Lung (tissue), 12 donors: ENCODE results near the gene VWF. TPM values are rescaled to one million over a fixed set of nuclear protein-coding genes. Genes with fewer than 3 reads are reported as not detected.

Experiments used
- ATAC-seq: fragments of 200-7000 bp; cut with Tn5 transposase; one replicate; pipeline ENCODE4 v1.9.1; 2020; ENCODE audit warnings: moderate number of reproducible peaks; ENCODE audit not compliant: insufficient read depth, low FRiP score
- DNase-seq, 3 donors: peaks; one replicate each; pipeline ENCODE4 v3.0.0-alpha.2; 2013 to 2017
- H3K27ac ChIP-seq, 2 donors: one replicate each; pipeline ENCODE4 v1.5.1; 2013; ENCODE audit warnings: mild to moderate bottlenecking in 2 of 2, moderate library complexity in 2 of 2, control low read depth in 1 of 2, inconsistent platforms in 1 of 2, low read depth in 1 of 2, low read length in 1 of 2
- H3K27me3 ChIP-seq, 3 donors: one replicate each; pipeline ENCODE4 v1.5.1; 2013; ENCODE audit warnings: low read length in 2 of 3; ENCODE audit not compliant: control insufficient read depth in 3 of 3, insufficient read depth in 3 of 3
- H3K36me3 ChIP-seq, 4 donors: one replicate each; pipeline ENCODE4 v1.5.1; 2013; ENCODE audit warnings: low read length in 4 of 4, mild to moderate bottlenecking in 1 of 4, moderate library complexity in 1 of 4; ENCODE audit not compliant: control insufficient read depth in 4 of 4, insufficient read depth in 4 of 4
- H3K4me1 ChIP-seq, 5 donors: one replicate each; pipeline ENCODE4 v1.5.1; 2013; ENCODE audit warnings: low read length in 5 of 5, mild to moderate bottlenecking in 2 of 5, moderate library complexity in 1 of 5; ENCODE audit not compliant: control insufficient read depth in 5 of 5, insufficient read depth in 5 of 5
- H3K4me3 ChIP-seq: one replicate; pipeline ENCODE4 v1.5.1; 2013; ENCODE audit warnings: mild to moderate bottlenecking, control low read depth, moderate library complexity
- H3K9ac ChIP-seq, 2 donors: one replicate each; pipeline ENCODE4 v1.5.1; 2013; ENCODE audit warnings: low read length in 2 of 2, control low read depth in 1 of 2; ENCODE audit not compliant: insufficient read depth in 1 of 2
- H3K9me3 ChIP-seq, 4 donors: one replicate each; pipeline ENCODE4 v1.5.1; 2013; ENCODE audit warnings: low read length in 3 of 4, mild to moderate bottlenecking in 1 of 4, moderate library complexity in 1 of 4; ENCODE audit not compliant: control insufficient read depth in 4 of 4, insufficient read depth in 3 of 4
- CTCF ChIP-seq: IDR thresholded peaks from 2 replicates; pipeline ENCODE4 v1.5.1; 2012; ENCODE audit warnings: mild to moderate bottlenecking; ENCODE audit errors: control extremely low read depth, extremely low read depth
- WGBS, 2 donors: extraction: QIAGEN DNeasy Blood & Tissue Kit; methylation state at CpG; one replicate each; pipeline ENCODE4 v1.1.7; 2013; 5-methylcytosine and 5-hydroxymethylcytosine counted together
- polyA plus RNA-seq, 2 donors: library from polyadenylated mRNA; stranded (reverse); fragments of 200-250 nt; gene quantifications; one replicate each; pipeline ENCODE4 v1.2.1, GENCODE V29; 2013
- total RNA-seq, 2 donors: library from RNA; depleted of rRNA in 1 of 2; stranded (reverse); fragments of >200 nt in 1 of 2; gene quantifications; one replicate each; pipeline ENCODE4 v1.2.1, GENCODE V29; 2014 to 2021
- donor health status: control.
- donor health status: control.
- donor health status: Bipolar disorder and iron deficiency.
- donor health status: healthy.
- donor health status: DM: yes; HTN: yes; CAD: no.

Gene VWF
- total and polyA plus RNA-seq, 4 donors = 65.6 to 285 (median 249) TPM

- Histone ChIP-seq H3K27me3 (peaks cover 0 to 3% (median 0%) of the 10 kb centered on the region in 3 donors), H3K4me3 (no peak overlapping the region), H3K9me3 (no peaks in the 10 kb centered on the region), H3K9ac (no peak overlapping the region), H3K27ac (no peak overlapping the region), H3K36me3 (peaks cover 0 to 11% (median 0%) of the 10 kb centered on the region in 4 donors), H3K4me1 (no peaks in the 10 kb centered on the region)
- 80 to 89% methylated on average over 11 of the region's 11 CpGs for WGBS, 2 donors
- ATAC-seq = no peak
- no peak for TF ChIP-seq CTCF
- DNase-seq = no peak
Observed at GRCh38 chr12:5966486-5967095, 157.9 kb downstream of the VWF start.

- no peak for ATAC-seq
- peak; percentile 31 to 48 (median 43) for DNase-seq
- Histone ChIP-seq H3K27me3 (peaks cover 0 to 3% (median 0%) of the 10 kb centered on the region in 3 donors), H3K4me1 (no peaks in the 10 kb centered on the region), H3K36me3 (peaks cover 0 to 11% (median 0%) of the 10 kb centered on the region in 4 donors), H3K4me3 (no peak overlapping the region), H3K27ac (no peak overlapping the region), H3K9ac (no peak overlapping the region), H3K9me3 (no peaks in the 10 kb centered on the region)
- peak; percentile 46 for TF ChIP-seq CTCF
- WGBS, 2 donors = 31 to 38% methylated on average over 9 of the region's 9 CpGs
Observed at GRCh38 chr12:5965950-5966383, 158.5 kb downstream of the VWF start.

- no peak for ATAC-seq
- DNase-seq = no peak
- Histone ChIP-seq H3K27ac (no peak overlapping the region), H3K27me3 (peaks cover 0 to 3% (median 0%) of the 10 kb centered on the region in 3 donors), H3K36me3 (peaks cover 0 to 11% (median 0%) of the 10 kb centered on the region in 4 donors), H3K9ac (no peak overlapping the region), H3K9me3 (no peaks in the 10 kb centered on the region), H3K4me3 (no peak overlapping the region), H3K4me1 (no peaks in the 10 kb centered on the region)
- WGBS, 2 donors = 66 to 76% methylated on average over 24 of the region's 24 CpGs
- TF ChIP-seq CTCF = no peak
Observed at GRCh38 chr12:5964913-5965900, 159.3 kb downstream of the VWF start.
